ENCODE data around the gene FNDC3B.

The FNDC3B gene

GRCh38 chr3:172151651-172152649, 112.6 kb downstream of the FNDC3B start:
- TF ChIP-seq POLR2AphosphoS5 (IDR thresholded peaks at IDR 0.05; ENCODE audit: low read depth, low read length) (no peak), SIN3A (IDR thresholded peaks at IDR 0.05; ENCODE audit: borderline replicate concordance, insufficient read depth, low read length) (no peak), FOXP2 (optimal IDR thresholded peaks at IDR 0.05; ENCODE audit: borderline replicate concordance, extremely low read depth, extremely low read length, insufficient read depth) (no peak), REST (IDR thresholded peaks at IDR 0.05; ENCODE audit: insufficient read depth in 1 of 2, low read depth in 2 of 2, low read length in 2 of 2) (no peak), TAF1 (IDR thresholded peaks at IDR 0.05; ENCODE audit: borderline replicate concordance, insufficient read depth, low read length) (no peak)

- no peak for TF ChIP-seq POLR2AphosphoS5 (IDR thresholded peaks at IDR 0.05; ENCODE audit: low read depth, low read length)
- TF ChIP-seq SIN3A (IDR thresholded peaks at IDR 0.05; ENCODE audit: borderline replicate concordance, insufficient read depth, low read length), result no peak
- no peak for TF ChIP-seq REST (IDR thresholded peaks at IDR 0.05; ENCODE audit: insufficient read depth in 1 of 2, low read depth in 2 of 2, low read length in 2 of 2)
- TF ChIP-seq TAF1 (IDR thresholded peaks at IDR 0.05; ENCODE audit: borderline replicate concordance, insufficient read depth, low read length), result no peak
- no peak for TF ChIP-seq FOXP2 (optimal IDR thresholded peaks at IDR 0.05; ENCODE audit: borderline replicate concordance, extremely low read depth, extremely low read length, insufficient read depth)
Observed at GRCh38 chr3:172152874-172153273, 113.5 kb downstream of the FNDC3B start.

GRCh38 chr3:172153335-172153861, 114.0 kb downstream of the FNDC3B start:
- TF ChIP-seq SIN3A (IDR thresholded peaks at IDR 0.05; ENCODE audit: borderline replicate concordance, insufficient read depth, low read length), result no peak
- TF ChIP-seq TAF1 (IDR thresholded peaks at IDR 0.05; ENCODE audit: borderline replicate concordance, insufficient read depth, low read length), result 0 out of 2 replicates have a peak, but pooled peaks have one; percentile 18
- TF ChIP-seq POLR2AphosphoS5 (IDR thresholded peaks at IDR 0.05; ENCODE audit: low read depth, low read length), result 0 out of 2 replicates have a peak, but pooled peaks have one; percentile 36
- TF ChIP-seq REST (IDR thresholded peaks at IDR 0.05; ENCODE audit: insufficient read depth in 1 of 2, low read depth in 2 of 2, low read length in 2 of 2), result no peak
- TF ChIP-seq FOXP2 (optimal IDR thresholded peaks at IDR 0.05; ENCODE audit: borderline replicate concordance, extremely low read depth, extremely low read length, insufficient read depth), result peak; percentile 95

- no peak for TF ChIP-seq SIN3A (IDR thresholded peaks at IDR 0.05; ENCODE audit: borderline replicate concordance, insufficient read depth, low read length)
- TF ChIP-seq FOXP2 (optimal IDR thresholded peaks at IDR 0.05; ENCODE audit: borderline replicate concordance, extremely low read depth, extremely low read length, insufficient read depth), result no peak
- no peak for TF ChIP-seq POLR2AphosphoS5 (IDR thresholded peaks at IDR 0.05; ENCODE audit: low read depth, low read length)
- TF ChIP-seq TAF1 (IDR thresholded peaks at IDR 0.05; ENCODE audit: borderline replicate concordance, insufficient read depth, low read length), result no peak
- TF ChIP-seq REST (IDR thresholded peaks at IDR 0.05; ENCODE audit: insufficient read depth in 1 of 2, low read depth in 2 of 2, low read length in 2 of 2), result no peak
Observed at GRCh38 chr3:172154768-172155664, 115.6 kb downstream of the FNDC3B start.

Measured in PFSK-1 (cell line).